Right lung (tissue), 5 donors: Measurements from ENCODE around the gene LFNG. TPM values are rescaled to one million over a fixed set of nuclear protein-coding genes. Genes with fewer than 3 reads are reported as not detected.

Source experiments
- DNase-seq, 2 donors: peaks; one replicate each; pipeline ENCODE4 v3.0.0-alpha.2; 2013
- polyA plus RNA-seq, 5 donors: library from polyadenylated mRNA; unstranded; fragments of 120-200 nt; gene quantifications; one replicate each; pipeline versions ENCODE4 v1.2.1 to v1.2.3, GENCODE V29; 2013; ENCODE audit warnings: inconsistent platforms in 1 of 5, low replicate concordance in 1 of 5; ENCODE audit not compliant: insufficient read length in 5 of 5, insufficient read depth in 1 of 5

The LFNG gene
- polyA plus RNA-seq, 5 donors = 6.2 to 13.6 (median 9.3) TPM

DNA sequence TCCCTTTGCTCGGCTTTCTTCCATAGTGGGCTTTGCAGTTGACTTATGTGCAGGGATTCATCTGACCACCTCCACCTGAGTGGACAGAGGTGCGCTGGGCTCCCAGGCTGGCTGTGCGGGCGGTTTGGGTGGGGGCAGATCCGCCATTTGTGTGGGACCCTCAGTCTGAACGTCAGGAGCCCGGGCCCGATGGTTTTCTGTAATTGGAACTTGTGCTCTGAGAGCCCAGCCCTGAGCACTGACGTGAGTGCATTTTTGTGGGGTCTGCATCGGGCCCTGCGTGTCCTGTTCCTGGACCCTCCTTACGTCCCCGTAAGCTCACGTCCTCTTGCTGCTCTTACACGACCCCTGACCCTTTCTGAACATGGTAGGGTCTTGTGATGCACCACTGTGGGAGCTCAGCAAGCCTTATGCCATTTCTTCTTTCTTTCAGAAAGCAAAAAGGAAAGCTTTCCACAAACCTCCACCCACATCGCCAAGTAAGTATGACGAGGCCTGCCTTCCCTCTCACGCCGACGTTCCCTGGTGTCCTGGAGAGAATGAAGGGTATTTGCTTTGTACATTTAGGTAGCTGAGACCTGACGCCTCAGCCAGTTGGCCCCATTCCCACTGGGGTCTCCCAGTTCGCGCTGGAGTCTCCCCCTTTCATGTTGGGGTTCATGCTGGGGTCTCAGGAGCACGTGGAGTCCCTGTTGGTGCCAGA is 49.1 kb downstream of the LFNG start:
- DNase-seq = no peak

GRCh38 chr7:2569421-2569820 is 49.8 kb downstream of the LFNG start:
- no peak for DNase-seq

GRCh38 chr7:2570021-2570420 is 50.4 kb downstream of the LFNG start:
- DNase-seq = no peak

DNA sequence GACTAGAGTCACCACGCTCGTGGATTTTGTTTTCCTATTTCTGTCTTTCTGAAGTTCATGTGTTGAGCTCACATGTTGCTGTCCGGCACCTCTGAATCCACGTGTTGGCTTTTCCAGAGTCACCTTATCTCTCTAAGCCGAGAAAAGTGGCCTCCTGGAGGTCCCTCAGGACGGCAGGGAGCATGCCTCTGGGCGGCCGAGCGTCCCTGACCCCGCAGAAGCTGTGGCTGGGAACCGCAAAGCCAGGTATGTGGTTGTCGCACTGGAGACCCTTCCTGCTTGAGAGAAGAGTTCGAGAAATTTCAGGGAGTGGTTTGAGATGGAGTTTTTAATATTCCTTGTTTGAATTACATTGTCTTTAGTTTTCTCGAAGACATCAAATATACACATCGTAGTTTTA is 51.8 kb downstream of the LFNG start:
- no peak for DNase-seq

DNA sequence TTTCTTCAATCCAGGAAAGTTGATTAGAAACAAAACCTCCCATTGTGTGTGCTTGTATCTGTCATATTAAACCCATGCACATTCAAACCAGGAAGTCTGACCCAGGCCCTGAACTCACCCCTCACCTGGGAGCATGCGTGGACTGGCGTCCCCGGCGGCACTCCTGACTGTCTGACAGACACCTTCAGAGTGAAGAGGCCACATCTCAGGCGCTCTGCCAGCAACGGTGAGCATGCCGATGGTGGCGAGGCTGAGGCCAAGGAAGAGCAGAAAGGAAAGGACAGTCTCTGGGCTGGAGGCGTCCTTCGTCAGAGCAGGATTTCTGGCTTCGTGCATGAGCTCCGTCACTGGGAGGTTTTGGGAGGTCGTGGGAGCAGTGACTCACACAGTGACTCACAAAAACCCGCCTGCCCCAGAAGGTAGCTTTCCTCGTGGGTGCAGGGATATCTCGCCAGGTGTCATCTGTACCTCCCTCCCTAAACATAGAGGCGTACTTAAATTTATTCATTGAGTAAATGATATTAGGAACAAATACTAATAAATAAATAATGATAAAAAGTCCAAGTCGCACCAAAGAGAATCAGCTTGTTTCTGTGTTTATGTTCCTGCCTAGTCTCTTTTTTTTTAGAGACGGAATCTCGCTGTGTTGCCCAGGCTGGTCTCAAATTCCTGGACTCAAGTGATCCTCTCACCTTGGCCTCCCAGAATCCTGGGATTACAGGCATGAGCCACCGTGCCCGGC is 52.7 kb downstream of the LFNG start:
- no peak for DNase-seq

GRCh38 chr7:2573761-2574160 is 54.2 kb downstream of the LFNG start:
- DNase-seq = no peak

- DNase-seq = no peak
Observed at GRCh38 chr7:2575046-2575732, 55.6 kb downstream of the LFNG start.

DNA sequence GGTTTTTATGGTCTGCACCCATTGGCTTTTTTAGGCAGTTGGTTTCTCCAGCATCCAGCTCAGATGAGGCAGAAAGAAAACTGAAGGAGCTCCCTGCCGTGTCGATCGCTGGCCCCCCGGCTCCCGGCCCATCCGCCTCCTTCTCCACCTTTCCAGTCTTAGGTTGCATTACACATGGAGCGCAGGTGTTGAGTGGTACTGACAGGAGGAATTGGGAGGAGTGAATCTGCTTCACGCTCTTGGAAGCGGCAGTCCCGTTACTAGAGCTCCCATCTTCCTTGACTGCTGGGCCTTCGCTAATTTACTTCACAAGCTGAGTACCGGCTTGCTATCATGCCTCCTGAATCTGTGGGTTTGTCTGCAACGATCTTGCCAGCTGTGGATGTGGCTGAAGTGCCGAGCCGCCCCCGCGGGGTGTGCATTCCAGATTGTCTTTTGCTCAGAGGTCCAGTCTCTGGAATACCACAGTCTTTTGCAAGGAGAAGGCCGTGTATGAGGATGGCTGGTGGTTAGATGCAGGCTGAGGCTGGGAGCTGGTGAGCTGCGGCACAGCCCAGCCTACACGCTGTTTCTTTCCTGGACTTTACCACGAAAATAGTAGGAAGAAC is 56.3 kb downstream of the LFNG start:
- no peak for DNase-seq

DNA sequence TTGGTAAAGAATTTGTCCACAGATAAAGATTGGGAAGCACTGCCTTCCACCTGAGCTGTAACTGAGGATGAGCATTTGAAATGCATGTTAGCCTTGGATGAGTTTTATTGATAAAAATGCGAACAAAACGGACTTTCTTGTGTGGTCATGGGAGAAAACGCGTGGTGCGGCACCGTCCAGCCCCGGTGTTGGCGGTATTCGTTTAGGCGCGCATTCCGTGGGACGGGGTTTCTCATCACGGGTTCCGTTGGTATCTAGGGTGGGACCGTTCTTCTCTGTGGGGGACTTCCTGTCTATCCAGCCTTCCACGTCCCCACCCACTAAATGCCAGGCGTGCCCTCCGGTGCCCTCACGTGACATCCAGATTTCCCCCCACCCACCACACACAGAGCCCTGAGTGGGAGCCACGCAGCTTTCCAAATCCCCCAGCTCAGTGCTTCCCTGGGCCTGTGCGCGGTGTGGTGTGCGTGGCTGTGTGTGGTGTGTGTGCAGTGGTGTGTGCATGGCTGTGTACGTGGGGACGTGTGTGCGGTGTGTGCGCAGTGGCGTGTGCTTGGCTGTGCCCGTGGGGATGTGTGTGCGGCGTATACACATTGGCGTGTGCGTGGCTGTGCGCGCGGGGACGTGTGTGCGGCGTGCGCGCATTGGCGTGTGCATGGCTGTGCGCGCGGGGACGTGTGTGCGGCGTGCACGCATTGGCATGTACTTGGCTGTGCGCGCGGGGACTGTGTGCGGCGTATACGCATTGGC is 57.3 kb downstream of the LFNG start:
- DNase-seq = no peak

Other genes with a start within 250 kb of the LFNG start
- 10 to 100 TPM; 22.2 to 33.7 (median 24.6) TPM for gene SNX8, start 205.3 kb upstream of the LFNG start, polyA plus RNA-seq
- gene EIF3B, start 164.9 kb upstream of the LFNG start, polyA plus RNA-seq = 100 to 1,000 TPM; 132 to 155 (median 144) TPM
- 10 to 100 TPM in 4 of 5 donors, 1 to 10 TPM in 1; 9.9 to 22.2 (median 13.7) TPM for gene CHST12, start 116.2 kb upstream of the LFNG start, polyA plus RNA-seq
- gene GRIFIN, start 43.4 kb upstream of the LFNG start, polyA plus RNA-seq = under 1 TPM in 1 of 5 donors, not detected in 4; 0.37 TPM
- 10 to 100 TPM; 22.8 to 44.9 (median 29.2) TPM for gene BRAT1, start 35.8 kb downstream of the LFNG start, polyA plus RNA-seq
- gene IQCE, start 39.2 kb downstream of the LFNG start, polyA plus RNA-seq = 10 to 100 TPM; 16.8 to 21.0 (median 17.0) TPM
- 100 to 1,000 TPM in 3 of 5 donors, 10 to 100 TPM in 2; 76.5 to 169 (median 109) TPM for gene TTYH3, start 112.2 kb downstream of the LFNG start, polyA plus RNA-seq
- under 1 TPM; 0.28 to 0.64 (median 0.38) TPM for gene AMZ1, start 168.4 kb downstream of the LFNG start, polyA plus RNA-seq